Measurements from ENCODE around the gene C1QL1.

DNA sequence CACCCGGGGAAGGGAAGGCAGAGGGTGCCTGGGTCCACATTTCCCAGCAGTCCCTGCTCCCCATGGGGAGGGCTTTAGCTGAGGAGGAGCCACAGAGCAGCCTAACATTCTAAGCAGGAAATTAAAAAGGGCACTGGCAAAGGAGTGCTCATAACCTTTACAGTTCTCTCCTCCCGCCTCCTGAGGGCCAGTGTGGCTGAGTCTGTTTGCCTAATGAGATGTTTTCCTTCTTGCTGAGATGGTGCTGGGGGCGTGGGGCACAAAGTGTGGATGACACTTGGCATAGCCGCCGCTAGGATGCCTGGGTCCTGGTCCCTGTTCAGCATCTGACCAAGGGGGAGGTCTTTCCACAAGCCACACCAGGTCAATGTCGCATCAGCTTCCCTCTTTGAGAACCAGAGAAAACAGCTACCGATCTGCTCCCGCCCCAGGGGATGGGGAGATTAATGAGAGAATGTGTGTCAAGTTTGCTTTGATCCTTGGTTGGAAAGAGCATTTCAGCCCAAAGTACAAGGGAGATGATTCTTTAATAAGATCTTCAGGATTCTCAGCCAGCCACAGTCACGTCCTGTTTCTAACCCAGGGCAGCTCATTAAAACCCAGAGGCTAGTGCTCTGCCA lies 26.3 kb downstream of the C1QL1 start:
- TF ChIP-seq, protein P1, sequence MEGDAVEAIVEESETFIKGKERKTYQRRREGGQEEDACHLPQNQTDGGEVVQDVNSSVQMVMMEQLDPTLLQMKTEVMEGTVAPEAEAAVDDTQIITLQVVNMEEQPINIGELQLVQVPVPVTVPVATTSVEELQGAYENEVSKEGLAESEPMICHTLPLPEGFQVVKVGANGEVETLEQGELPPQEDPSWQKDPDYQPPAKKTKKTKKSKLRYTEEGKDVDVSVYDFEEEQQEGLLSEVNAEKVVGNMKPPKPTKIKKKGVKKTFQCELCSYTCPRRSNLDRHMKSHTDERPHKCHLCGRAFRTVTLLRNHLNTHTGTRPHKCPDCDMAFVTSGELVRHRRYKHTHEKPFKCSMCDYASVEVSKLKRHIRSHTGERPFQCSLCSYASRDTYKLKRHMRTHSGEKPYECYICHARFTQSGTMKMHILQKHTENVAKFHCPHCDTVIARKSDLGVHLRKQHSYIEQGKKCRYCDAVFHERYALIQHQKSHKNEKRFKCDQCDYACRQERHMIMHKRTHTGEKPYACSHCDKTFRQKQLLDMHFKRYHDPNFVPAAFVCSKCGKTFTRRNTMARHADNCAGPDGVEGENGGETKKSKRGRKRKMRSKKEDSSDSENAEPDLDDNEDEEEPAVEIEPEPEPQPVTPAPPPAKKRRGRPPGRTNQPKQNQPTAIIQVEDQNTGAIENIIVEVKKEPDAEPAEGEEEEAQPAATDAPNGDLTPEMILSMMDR (IDR thresholded peaks at IDR 0.05), result no peak
- TF ChIP-seq POLR2A (IDR thresholded peaks at IDR 0.05), result no peak

Data from testis (tissue), 2 donors.